Subcutaneous abdominal adipose tissue (tissue), 5 donors: ENCODE measurements around the gene HUWE1.

Experiments used
- H3K27ac ChIP-seq: one replicate; pipeline ENCODE4 v1.7.0; 2013; ENCODE audit warnings: low read depth, mild to moderate bottlenecking, inconsistent platforms, low read length, moderate library complexity
- H3K27me3 ChIP-seq, 5 donors: one replicate each; pipeline ENCODE4 v1.7.0; 2013; ENCODE audit warnings: low read length in 5 of 5, inconsistent platforms in 1 of 5; ENCODE audit not compliant: control insufficient read depth in 5 of 5, insufficient read depth in 4 of 5
- H3K36me3 ChIP-seq, 5 donors: one replicate each; pipeline ENCODE4 v1.7.0; 2013; ENCODE audit warnings: low read length in 5 of 5; ENCODE audit not compliant: control insufficient read depth in 5 of 5, insufficient read depth in 5 of 5
- H3K4me1 ChIP-seq, 5 donors: one replicate each; pipeline ENCODE4 v1.7.0; 2013; ENCODE audit warnings: low read length in 5 of 5, mild to moderate bottlenecking in 3 of 5, moderate library complexity in 1 of 5; ENCODE audit not compliant: control insufficient read depth in 5 of 5, insufficient read depth in 5 of 5
- H3K4me3 ChIP-seq, 5 donors: one replicate each; pipeline ENCODE4 v1.7.0; 2013; ENCODE audit warnings: low read length in 5 of 5, low read depth in 1 of 5
- H3K9ac ChIP-seq, 5 donors: one replicate each; pipeline ENCODE4 v1.7.0; 2013; ENCODE audit warnings: low read length in 5 of 5, mild to moderate bottlenecking in 4 of 5, moderate library complexity in 3 of 5
- H3K9me3 ChIP-seq, 5 donors: one replicate each; pipeline ENCODE4 v1.7.0; 2013; ENCODE audit warnings: low read length in 5 of 5; ENCODE audit not compliant: control insufficient read depth in 5 of 5
- donor health status: healthy.
- donor health status: healthy.
- donor health status: healthy.
- donor health status: healthy.
- donor health status: healthy.

The HUWE1 gene

DNA sequence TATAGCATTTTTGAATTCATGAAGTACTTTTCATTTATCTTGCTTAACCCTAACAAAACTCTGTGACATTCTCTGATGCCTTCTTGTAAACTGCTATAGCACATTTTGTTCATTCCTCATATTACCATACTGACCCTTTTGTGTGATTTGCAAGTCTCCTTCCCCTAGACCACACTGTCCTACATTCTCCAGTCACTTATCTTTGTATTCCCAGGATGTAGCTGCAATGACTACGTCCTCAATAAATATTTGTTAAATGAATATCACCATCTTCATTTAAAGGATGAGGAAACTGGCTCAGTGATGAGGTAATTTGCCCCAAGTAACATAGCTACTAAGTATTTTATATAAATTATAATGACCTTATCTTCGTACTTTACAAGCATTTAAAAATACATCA lies 11.9 kb downstream of the HUWE1 start:
- Histone ChIP-seq H3K9me3 (no peaks in the 10 kb centered on the region), H3K4me1 (no peaks in the 10 kb centered on the region), H3K9ac (no peak overlapping the region), H3K27ac (no peak overlapping the region), H3K36me3 (peaks cover 0 to 18% (median 11%) of the 10 kb centered on the region in 5 donors), H3K4me3 (no peak overlapping the region), H3K27me3 (no peaks in the 10 kb centered on the region)

DNA sequence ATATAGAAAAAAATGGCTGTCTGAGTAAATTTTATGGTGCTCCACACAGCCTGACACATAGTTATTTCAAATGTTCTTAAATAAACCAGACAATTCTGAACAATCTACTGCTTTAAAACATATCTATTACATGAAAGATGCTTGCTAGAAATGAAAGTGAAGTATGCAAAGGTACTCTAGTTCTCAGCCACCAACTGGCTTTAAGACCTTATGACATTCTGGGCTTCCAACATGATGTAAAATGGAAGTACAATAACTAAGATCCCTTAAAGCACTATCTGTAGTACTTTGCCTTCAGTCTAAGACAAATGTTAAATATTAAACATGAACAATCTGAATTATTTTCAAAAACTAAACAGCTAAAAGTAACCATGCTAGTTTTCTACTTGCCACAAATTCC lies 17.3 kb downstream of the HUWE1 start:
- Histone ChIP-seq H3K4me1 (peaks cover 0 to 3% (median 0%) of the 10 kb centered on the region in 5 donors), H3K27ac (no peak overlapping the region), H3K9ac (no peak overlapping the region), H3K4me3 (no peak overlapping the region), H3K9me3 (peaks cover 0 to 5% (median 3%) of the 10 kb centered on the region in 5 donors), H3K27me3 (no peaks in the 10 kb centered on the region), H3K36me3 (peaks cover 1 to 12% (median 4%) of the 10 kb centered on the region in 5 donors)

DNA sequence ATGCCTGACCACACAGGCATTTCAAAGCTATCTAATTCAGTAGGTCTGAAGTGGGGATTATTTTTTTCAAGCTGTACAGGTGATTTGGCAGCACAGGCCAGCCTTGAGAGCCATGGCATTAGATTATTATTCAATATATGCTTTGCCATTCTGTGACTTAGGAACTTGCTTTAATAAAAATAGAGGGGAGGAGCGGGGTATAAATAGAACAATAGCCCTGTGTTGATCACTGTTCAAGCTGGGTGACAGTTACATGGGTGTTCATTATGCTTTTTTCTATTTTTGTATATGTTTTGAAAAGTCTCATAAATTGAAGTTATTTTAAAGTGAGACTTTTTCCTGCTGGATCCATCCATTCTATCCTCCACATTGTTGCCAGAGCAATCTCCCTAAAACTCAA lies 20.3 kb downstream of the HUWE1 start:
- Histone ChIP-seq H3K36me3 (peaks cover 2 to 12% (median 4%) of the 10 kb centered on the region in 5 donors), H3K9me3 (peaks cover 0 to 5% (median 3%) of the 10 kb centered on the region in 5 donors), H3K27ac (no peak overlapping the region), H3K27me3 (no peaks in the 10 kb centered on the region), H3K4me3 (no peak overlapping the region), H3K9ac (no peak overlapping the region), H3K4me1 (peaks cover 0 to 3% (median 0%) of the 10 kb centered on the region in 5 donors)

DNA sequence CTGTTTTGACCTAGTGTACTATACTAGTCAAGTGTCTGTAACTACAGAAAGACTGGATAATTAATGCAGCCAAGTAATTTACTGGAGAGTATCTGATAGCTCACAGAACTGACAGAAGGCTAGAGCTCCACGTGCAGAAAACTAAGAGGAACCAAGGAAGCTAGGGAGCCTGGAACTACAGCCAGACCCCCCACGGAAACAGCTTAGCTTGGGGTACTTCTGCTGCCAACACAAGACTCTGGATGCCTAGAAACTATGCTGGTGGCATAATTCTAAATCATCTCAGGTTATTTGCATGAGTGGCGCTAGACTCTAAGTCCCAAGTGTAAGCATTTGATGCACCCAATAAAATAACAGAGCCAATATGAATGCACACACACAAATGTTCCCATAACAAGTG lies 26.5 kb downstream of the HUWE1 start:
- Histone ChIP-seq H3K27me3 (peaks cover 0 to 2% (median 0%) of the 10 kb centered on the region in 5 donors), H3K9me3 (no peaks in the 10 kb centered on the region), H3K4me1 (no peaks in the 10 kb centered on the region), H3K27ac (no peak overlapping the region), H3K36me3 (peaks cover 0 to 4% (median 3%) of the 10 kb centered on the region in 5 donors), H3K4me3 (no peak overlapping the region), H3K9ac (no peak overlapping the region)

DNA sequence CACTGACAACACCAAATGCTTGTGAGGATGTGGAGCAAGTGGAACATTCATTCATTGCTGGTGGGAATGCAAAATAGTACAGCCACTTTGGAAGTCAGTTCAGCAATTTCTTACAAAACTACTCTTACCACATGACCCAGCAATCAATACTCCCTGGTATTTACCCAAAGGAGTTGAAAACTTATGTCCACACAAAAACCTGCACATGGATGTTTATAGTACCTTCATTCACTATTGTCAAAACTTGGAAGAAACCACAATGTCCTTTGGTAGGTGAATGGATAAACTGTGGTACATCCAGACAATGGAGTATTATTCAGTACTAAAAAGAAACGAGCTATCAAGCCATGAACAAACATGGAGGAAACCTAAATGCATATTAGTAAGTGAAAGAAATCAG lies 27.5 kb downstream of the HUWE1 start:
- no peak overlapping the region for H3K27ac ChIP-seq
- H3K27me3 ChIP-seq = peaks cover 0 to 2% (median 0%) of the 10 kb centered on the region in 5 donors
- no peaks in the 10 kb centered on the region for H3K9me3 ChIP-seq
- no peak overlapping the region for H3K9ac ChIP-seq
- H3K4me1 ChIP-seq = peaks cover 0 to 6% (median 0%) of the 10 kb centered on the region in 5 donors
- no peak overlapping the region for H3K4me3 ChIP-seq
- peaks cover 0 to 4% (median 3%) of the 10 kb centered on the region in 5 donors for H3K36me3 ChIP-seq

DNA sequence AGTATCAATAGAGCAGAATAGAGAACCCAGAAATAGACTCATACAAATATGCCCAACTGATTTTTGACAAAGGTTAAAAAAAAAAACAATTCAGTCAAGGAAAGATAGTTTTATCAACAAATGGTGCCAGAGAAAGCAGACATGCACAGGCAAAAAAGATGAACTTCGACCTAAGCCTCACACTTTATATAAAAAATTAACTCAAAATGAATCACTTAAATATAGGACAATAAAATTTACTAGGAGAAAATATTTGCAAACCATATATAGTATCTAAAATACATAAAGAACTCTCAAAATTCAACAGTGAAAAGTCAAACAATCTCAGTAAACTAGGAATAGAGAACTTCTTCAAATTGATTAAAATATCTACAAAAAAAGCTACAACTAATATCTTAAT lies 29.7 kb downstream of the HUWE1 start:
- Histone ChIP-seq H3K9me3 (no peaks in the 10 kb centered on the region), H3K4me3 (no peak overlapping the region), H3K27me3 (peaks cover 0 to 2% (median 0%) of the 10 kb centered on the region in 5 donors), H3K27ac (no peak overlapping the region), H3K36me3 (peaks cover 0 to 12% (median 8%) of the 10 kb centered on the region in 5 donors), H3K9ac (no peak overlapping the region), H3K4me1 (peaks cover 0 to 8% (median 0%) of the 10 kb centered on the region in 5 donors)

DNA sequence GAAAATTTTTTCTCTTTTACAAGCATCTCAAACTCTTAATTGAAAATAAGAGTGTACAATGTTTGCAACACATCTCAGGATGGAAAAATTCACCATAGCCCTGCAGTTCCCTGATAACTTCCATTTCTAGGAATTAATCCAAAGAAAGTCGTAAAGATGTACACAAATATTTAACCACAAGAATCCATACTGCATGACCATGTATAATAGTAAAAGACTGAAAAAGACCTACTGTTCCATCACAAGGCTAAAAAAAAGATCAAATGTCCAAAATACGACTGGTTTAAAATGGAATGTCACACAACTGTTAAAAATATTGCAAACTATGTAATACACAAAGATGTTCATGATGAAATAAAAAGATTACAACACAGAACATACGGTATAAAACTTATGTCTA lies 32.1 kb downstream of the HUWE1 start:
- H3K27ac ChIP-seq = no peak overlapping the region
- no peaks in the 10 kb centered on the region for H3K9me3 ChIP-seq
- H3K36me3 ChIP-seq = peaks cover 4 to 22% (median 8%) of the 10 kb centered on the region in 5 donors
- peaks cover 0 to 8% (median 0%) of the 10 kb centered on the region in 5 donors for H3K4me1 ChIP-seq
- peaks cover 0 to 4% (median 0%) of the 10 kb centered on the region in 5 donors for H3K27me3 ChIP-seq
- H3K9ac ChIP-seq = no peak overlapping the region
- H3K4me3 ChIP-seq = no peak overlapping the region

DNA sequence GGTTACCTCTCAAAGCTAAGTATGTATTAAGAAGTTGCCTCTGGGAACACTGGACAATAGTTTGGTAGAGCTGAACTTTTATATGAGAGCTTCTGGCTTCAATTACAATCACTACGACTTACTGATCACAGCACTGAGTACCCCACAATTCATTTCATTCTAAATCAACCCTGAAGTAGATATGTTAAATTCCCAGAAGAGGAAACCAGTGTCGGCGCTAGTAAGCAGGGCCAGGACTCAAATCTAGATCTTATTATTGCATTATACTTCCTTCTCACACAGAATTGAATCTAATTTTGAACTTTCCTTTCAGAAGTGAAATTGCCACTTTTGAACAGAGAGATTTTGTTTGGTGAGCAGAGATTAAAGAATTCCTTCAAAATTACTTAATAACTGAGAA lies 41.8 kb downstream of the HUWE1 start:
- H3K4me1 ChIP-seq = peaks cover 0 to under 1% (median 0%) of the 10 kb centered on the region in 5 donors
- H3K27me3 ChIP-seq = no peaks in the 10 kb centered on the region
- H3K36me3 ChIP-seq = peaks cover 30 to 79% (median 40%) of the 10 kb centered on the region in 5 donors
- H3K9me3 ChIP-seq = no peaks in the 10 kb centered on the region
- no peak overlapping the region for H3K27ac ChIP-seq
- H3K9ac ChIP-seq = no peak overlapping the region
- no peak overlapping the region for H3K4me3 ChIP-seq

DNA sequence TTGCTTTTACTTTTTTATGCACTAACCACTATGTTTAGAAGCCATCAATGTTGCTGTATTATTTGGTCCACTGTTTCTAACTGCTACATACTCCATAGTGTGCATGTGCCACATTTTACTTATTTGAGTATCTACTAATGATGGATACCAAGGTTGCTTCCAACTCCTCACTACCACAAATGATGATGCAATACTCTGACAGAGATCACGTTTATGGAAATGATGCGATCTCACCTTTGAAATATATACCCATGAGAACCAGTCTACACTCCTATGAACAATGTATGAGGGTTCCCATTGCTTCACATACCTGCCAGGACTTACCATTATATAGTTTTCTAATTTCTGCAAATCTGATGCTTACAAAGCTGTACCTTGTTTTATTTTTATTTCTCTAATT lies 44.2 kb downstream of the HUWE1 start:
- no peaks in the 10 kb centered on the region for H3K9me3 ChIP-seq
- H3K27ac ChIP-seq = no peak overlapping the region
- H3K4me1 ChIP-seq = no peaks in the 10 kb centered on the region
- no peak overlapping the region for H3K9ac ChIP-seq
- no peaks in the 10 kb centered on the region for H3K27me3 ChIP-seq
- H3K36me3 ChIP-seq = peaks cover 23 to 64% (median 39%) of the 10 kb centered on the region in 5 donors
- no peak overlapping the region for H3K4me3 ChIP-seq

DNA sequence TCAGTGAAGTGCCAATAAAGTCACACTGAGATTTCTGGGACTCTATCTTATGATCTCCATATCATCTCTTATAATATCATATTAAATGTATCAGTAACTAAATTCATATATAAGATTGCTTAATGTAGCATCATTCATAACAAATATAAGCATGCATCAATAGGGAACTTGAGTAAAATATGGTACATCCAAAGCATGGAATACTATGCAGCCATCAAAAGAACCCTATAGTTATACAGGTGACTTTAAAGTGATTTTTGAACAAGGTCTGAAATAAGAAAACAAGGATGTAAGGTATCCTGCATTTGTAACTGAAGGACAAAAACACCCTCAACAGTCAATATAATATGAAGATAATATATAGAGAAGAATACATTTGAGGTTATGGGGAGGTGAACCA lies 47.3 kb downstream of the HUWE1 start:
- Histone ChIP-seq H3K9me3 (no peaks in the 10 kb centered on the region), H3K4me3 (no peak overlapping the region), H3K27ac (no peak overlapping the region), H3K9ac (no peak overlapping the region), H3K36me3 (peaks cover 18 to 52% (median 29%) of the 10 kb centered on the region in 5 donors), H3K27me3 (peaks cover 0 to 3% (median 0%) of the 10 kb centered on the region in 5 donors), H3K4me1 (no peaks in the 10 kb centered on the region)
